ENCODE measurements around the gene PAQR9. TPM values are rescaled to one million over a fixed set of nuclear protein-coding genes. Genes with fewer than 3 reads are reported as not detected.
A peak's percentile ranks its signal among the peaks of the same experiment; 100 is the strongest.

Gene PAQR9
- total RNA-seq, result not detected

- DNase-seq (ENCODE audit: low spot score in 2 of 2), result no peak
Observed at GRCh38 chr3:142963516-142964448, at the start of gene PAQR9. PAQR9 (minus strand) TSS chr3:142963674; CDS start chr3:142963336, 338 bp downstream.

GRCh38 chr3:143011705-143012104 is 48.2 kb upstream of the PAQR9 start:
- TF ChIP-seq POLR2A (IDR thresholded peaks at IDR 0.05) (no peak), CTCF (IDR thresholded peaks at IDR 0.05) (no peak)
- 86 to 88% methylated on average over 3 of the region's 3 CpGs for WGBS, 2 donors

More at GRCh38 chr3:142963516-142964448, at the start of gene PAQR9:
- intact Hi-C loops (cut with DNase I; ENCODE audit: low total_unique reads), result no loop called here
- WGBS, 2 donors, result 4 to 7% methylated on average over 33 to 83 of the region's 117 CpGs
- H3K4me3 ChIP-seq (ENCODE audit: low read depth, poor library complexity, severe bottlenecking), result peak within 1 kb of the TSS; percentile 26
- TF ChIP-seq POLR2A (IDR thresholded peaks at IDR 0.05), result no peak
- TF ChIP-seq CTCF (IDR thresholded peaks at IDR 0.05), result no peak

GRCh38 chr3:143010024-143010423 is 46.5 kb upstream of the PAQR9 start:
- no peak for TF ChIP-seq POLR2A (IDR thresholded peaks at IDR 0.05)
- TF ChIP-seq CTCF (IDR thresholded peaks at IDR 0.05), result no peak
- intact Hi-C loops (cut with DNase I; ENCODE audit: low total_unique reads), result no loop called here
- 69 to 73% methylated on average over 3 of the region's 3 CpGs for WGBS, 2 donors
- no peak overlapping the region for H3K4me3 ChIP-seq (ENCODE audit: low read depth, poor library complexity, severe bottlenecking)
- no peak for DNase-seq (ENCODE audit: low spot score in 2 of 2)

More at GRCh38 chr3:143011705-143012104, 48.2 kb upstream of the PAQR9 start:
- H3K4me3 ChIP-seq (ENCODE audit: low read depth, poor library complexity, severe bottlenecking), result no peak overlapping the region
- intact Hi-C loops (cut with DNase I; ENCODE audit: low total_unique reads), result no loop called here
- no peak for DNase-seq (ENCODE audit: low spot score in 2 of 2)

- DNase-seq (ENCODE audit: low spot score in 2 of 2), result no peak
- no peak overlapping the region for H3K4me3 ChIP-seq (ENCODE audit: low read depth, poor library complexity, severe bottlenecking)
- no peak for TF ChIP-seq CTCF (IDR thresholded peaks at IDR 0.05)
- TF ChIP-seq POLR2A (IDR thresholded peaks at IDR 0.05), result no peak
- 88 to 94% methylated on average over 2 of the region's 2 CpGs for WGBS, 2 donors
- intact Hi-C loops (cut with DNase I; ENCODE audit: low total_unique reads), result no loop called here
Observed at GRCh38 chr3:143004823-143005222, 41.3 kb upstream of the PAQR9 start.

GRCh38 chr3:143002727-143003126 is 39.3 kb upstream of the PAQR9 start:
- 4% methylated on average over 9 of the region's 9 CpGs for WGBS, 2 donors
- no peak for DNase-seq (ENCODE audit: low spot score in 2 of 2)
- intact Hi-C loops (cut with DNase I; ENCODE audit: low total_unique reads), result no loop called here

More at GRCh38 chr3:143002727-143003126, 39.3 kb upstream of the PAQR9 start:
- TF ChIP-seq POLR2A (IDR thresholded peaks at IDR 0.05), result no peak
- TF ChIP-seq CTCF (IDR thresholded peaks at IDR 0.05), result no peak
- no peak overlapping the region for H3K4me3 ChIP-seq (ENCODE audit: low read depth, poor library complexity, severe bottlenecking)

Data from lower leg skin (tissue), 4 donors.